NB4 (cell line): Measurements from ENCODE around the gene SLC35G1.

Source experiments
- DNase-seq: peaks from one replicate; pipeline ENCODE4 v3.0.0; 2010; ENCODE audit warnings: low read depth
- H3K4me3 ChIP-seq: one replicate; pipeline ENCODE4 v1.5.1; 2011; ENCODE audit warnings: mild to moderate bottlenecking, low read depth, low read length, moderate library complexity
- MYC ChIP-seq: IDR thresholded peaks from 2 replicates; pipeline ENCODE4 v1.6.1; 2011; ENCODE audit warnings: low read depth, low read length
- POLR2A ChIP-seq: IDR thresholded peaks from 2 replicates; pipeline ENCODE4 v1.6.1; 2011; ENCODE audit warnings: mild to moderate bottlenecking; ENCODE audit not compliant: insufficient read length; ENCODE audit errors: extremely low read depth
- TF ChIP-seq, protein P1 (sequence below): IDR thresholded peaks from 2 replicates; pipeline ENCODE4 v1.6.1; 2011; ENCODE audit warnings: low read depth, low read length
- TF ChIP-seq, protein P2 (sequence below): IDR thresholded peaks from one replicate; pipeline ENCODE4 v1.5.1; 2012; ENCODE audit warnings: low read depth, low read length

SLC35G1 gene

DNA sequence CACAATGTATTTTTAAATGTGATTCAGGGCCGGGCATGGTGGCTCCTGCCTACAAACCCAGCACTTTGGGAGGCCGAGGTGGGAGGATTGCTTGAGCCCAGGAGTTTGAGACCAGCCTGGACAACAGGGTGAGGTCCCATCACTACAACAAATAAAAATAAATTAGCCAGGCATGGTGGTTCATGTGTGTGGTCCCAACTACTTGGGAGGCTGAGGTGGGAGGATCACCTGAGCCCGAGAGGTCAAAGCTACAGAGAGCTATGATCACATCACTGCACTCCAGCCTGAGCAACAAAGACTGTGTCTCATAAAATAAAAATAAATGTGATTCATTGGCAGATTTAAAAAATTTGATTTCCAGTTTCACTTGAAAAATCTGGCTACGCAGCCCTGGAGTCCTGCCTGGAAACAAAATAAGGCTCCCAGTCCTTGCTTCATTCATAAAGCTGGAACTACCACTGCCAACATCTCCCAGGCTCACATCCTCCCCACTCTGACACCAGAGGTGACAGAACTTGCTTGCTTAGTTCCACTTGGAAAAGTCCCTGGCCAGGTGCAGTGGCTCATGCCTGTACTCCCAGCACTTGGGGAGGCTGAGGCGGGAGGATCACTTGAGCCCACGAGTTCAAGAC, 27.9 kb upstream of the SLC35G1 start:
- H3K4me3 ChIP-seq = no peak overlapping the region
- no peak for DNase-seq
- TF ChIP-seq POLR2A (no peak), MYC (no peak)
- TF ChIP-seq, protein P1, sequence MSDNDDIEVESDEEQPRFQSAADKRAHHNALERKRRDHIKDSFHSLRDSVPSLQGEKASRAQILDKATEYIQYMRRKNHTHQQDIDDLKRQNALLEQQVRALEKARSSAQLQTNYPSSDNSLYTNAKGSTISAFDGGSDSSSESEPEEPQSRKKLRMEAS = no peak
- TF ChIP-seq, protein P2, sequence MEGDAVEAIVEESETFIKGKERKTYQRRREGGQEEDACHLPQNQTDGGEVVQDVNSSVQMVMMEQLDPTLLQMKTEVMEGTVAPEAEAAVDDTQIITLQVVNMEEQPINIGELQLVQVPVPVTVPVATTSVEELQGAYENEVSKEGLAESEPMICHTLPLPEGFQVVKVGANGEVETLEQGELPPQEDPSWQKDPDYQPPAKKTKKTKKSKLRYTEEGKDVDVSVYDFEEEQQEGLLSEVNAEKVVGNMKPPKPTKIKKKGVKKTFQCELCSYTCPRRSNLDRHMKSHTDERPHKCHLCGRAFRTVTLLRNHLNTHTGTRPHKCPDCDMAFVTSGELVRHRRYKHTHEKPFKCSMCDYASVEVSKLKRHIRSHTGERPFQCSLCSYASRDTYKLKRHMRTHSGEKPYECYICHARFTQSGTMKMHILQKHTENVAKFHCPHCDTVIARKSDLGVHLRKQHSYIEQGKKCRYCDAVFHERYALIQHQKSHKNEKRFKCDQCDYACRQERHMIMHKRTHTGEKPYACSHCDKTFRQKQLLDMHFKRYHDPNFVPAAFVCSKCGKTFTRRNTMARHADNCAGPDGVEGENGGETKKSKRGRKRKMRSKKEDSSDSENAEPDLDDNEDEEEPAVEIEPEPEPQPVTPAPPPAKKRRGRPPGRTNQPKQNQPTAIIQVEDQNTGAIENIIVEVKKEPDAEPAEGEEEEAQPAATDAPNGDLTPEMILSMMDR = no peak

DNA sequence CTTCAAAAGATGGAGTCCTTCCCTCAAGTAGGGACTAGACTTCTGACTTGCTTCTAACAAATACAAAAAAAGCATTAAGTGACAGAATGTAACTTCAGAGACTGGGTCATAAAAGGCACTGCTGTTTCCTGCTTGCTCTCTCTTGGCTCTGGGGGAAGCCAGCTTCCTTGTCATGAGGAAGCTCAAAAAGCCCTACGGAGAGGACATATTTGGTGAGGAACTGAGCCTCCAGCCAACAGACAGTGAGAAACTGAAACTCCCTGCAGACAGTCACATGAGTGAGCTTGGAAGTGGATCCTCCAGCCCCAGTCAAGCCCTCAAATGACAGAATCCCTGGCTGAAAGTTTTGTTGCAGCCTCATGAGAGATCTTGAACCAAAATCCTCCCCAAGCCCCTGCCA, 26.3 kb upstream of the SLC35G1 start:
- peak; percentile 4 for DNase-seq
- H3K4me3 ChIP-seq = no peak overlapping the region
- TF ChIP-seq, protein P1 = no peak
- TF ChIP-seq, protein P2 = no peak
- no peak for TF ChIP-seq POLR2A
- no peak for TF ChIP-seq MYC

DNA sequence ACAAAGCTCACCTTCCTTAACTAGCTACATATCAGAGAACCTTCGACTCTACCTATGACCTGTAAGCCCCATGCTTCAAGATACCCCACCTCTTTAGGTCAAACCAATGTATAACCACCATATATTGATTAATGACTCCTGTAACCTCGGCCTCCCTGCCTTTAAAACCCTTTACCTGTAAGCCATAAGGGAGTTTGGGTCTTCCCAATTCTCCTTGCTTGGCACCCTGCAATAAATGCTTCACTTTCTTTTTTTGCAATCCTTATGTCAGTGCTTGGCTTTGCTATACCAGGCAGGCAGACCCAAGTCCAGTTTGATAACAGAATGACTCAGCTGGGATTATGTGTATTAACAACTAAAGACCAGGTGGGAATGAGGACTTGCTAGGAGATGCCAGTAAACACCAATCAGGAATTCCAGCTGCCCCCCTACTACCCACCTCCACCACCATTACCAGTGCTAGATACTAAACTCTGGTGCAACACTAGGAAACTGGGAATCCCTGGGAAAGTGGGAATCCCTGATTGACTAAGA, 22.0 kb upstream of the SLC35G1 start:
- DNase-seq = no peak
- no peak overlapping the region for H3K4me3 ChIP-seq
- no peak for TF ChIP-seq MYC
- TF ChIP-seq, protein P2 = no peak
- no peak for TF ChIP-seq POLR2A
- TF ChIP-seq, protein P1 = no peak

DNA sequence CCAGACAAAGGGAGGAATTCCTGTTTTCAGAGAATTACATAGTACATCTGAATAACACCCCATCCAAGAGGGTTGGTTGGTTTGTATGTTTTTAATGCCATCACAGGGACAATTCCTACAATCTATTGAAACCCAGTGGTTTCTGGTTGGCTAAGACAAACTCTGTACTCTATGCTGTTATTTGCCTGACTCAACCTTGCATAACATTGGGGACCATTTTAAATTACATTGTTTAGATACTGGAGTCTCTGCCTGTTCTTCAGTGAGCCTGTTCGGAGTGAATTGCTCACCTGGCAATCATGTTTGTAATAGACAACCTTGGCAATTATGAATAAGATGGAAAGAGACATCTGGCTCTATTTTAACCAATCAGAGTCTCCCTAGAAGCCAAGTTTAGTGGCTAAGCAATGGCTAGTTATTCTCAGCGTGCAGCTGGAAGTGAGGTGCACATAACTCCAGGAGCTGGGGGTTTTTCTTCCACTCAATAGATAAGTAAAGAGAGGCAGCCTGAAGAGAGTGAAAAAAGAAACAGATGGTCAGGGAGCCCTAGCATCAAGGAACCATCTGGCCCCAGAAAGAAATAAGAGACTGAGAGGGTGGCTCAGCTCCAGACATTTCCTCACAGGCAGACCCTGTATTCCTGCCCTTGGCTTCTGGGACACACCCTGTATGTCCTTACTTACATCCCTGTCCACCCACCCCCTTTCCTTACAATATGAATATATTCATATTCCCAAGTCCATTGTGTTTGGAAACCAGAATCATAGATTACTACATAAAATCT, 21.2 kb upstream of the SLC35G1 start:
- TF ChIP-seq POLR2A (no peak), MYC (no peak)
- TF ChIP-seq, protein P2 = no peak
- TF ChIP-seq, protein P1 = no peak
- H3K4me3 ChIP-seq = no peak overlapping the region
- no peak for DNase-seq

DNA sequence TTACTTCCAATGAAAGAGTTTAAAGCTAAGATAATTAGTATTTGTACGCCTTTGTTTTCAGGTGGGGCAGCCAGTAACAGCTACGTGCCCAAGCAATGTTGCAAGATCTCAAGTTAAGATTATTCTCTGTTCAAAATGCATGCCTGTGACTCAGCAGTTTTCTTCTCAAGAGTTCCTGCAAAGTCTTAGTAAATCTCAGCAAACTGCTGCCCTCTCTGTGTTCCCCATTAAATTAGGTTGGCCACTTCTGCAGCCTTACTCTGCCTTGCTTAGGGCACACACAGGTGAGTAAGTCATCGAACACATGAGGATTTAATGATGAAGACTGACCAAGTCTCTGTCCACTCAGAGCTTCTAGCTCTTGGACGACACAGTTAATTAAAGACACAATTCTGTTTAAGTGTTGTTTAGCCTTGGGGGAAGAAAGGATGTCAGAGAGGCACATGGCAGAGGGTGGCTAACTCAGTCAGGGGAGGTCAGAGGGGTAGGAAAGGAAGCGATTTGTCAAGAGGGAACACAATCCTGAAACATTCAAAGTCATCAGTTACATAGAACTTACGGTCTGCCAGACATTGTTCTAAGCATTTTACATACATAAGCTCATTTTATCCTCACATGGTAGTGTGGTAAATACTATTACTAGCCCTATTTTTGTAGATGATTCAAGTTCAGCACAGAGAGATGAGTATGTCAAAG, 20.2 kb upstream of the SLC35G1 start:
- no peak for TF ChIP-seq POLR2A
- H3K4me3 ChIP-seq = no peak overlapping the region
- DNase-seq = peak; percentile 45
